ENCODE measurements around the gene HAGHL. TPM values are rescaled to one million over a fixed set of nuclear protein-coding genes. Genes with fewer than 3 reads are reported as not detected.

Gene HAGHL
- total RNA-seq, 1 donor from 2014 or later, result 31.7 TPM

DNA sequence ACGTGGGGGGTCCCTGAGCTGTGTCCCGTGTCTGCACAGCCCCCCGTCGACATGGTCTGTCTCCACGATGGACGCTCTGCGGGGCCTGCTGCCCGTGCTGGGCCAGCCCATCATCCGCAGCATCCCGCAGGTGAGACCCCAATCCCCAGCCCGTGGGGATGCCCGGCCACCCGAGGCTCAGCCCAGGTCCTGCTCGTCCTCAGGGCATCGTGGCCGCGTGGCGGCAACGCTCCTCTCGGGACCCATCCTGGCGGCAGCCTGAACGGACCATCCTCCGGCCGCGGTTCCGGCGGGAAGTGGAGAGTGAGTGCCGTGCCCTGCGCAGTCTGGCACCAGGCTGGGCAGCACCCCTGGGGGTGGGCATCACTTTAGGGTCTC lies 38.6 kb downstream of the HAGHL start:
- Mint-ChIP-seq H3K4me1 (ENCODE audit: low read depth, unreplicated experiment) (no peaks in the 10 kb centered on the region), H3K4me3 (ENCODE audit: unreplicated experiment) (no peak overlapping the region), H3K27ac (ENCODE audit: unreplicated experiment) (no peak overlapping the region), H3K9me3 (ENCODE audit: unreplicated experiment) (no peaks in the 10 kb centered on the region), H3K36me3 (ENCODE audit: unreplicated experiment) (no peaks in the 10 kb centered on the region), H3K27me3 (ENCODE audit: unreplicated experiment) (peaks cover 2% of the 10 kb centered on the region)
- TF ChIP-seq, protein P1, sequence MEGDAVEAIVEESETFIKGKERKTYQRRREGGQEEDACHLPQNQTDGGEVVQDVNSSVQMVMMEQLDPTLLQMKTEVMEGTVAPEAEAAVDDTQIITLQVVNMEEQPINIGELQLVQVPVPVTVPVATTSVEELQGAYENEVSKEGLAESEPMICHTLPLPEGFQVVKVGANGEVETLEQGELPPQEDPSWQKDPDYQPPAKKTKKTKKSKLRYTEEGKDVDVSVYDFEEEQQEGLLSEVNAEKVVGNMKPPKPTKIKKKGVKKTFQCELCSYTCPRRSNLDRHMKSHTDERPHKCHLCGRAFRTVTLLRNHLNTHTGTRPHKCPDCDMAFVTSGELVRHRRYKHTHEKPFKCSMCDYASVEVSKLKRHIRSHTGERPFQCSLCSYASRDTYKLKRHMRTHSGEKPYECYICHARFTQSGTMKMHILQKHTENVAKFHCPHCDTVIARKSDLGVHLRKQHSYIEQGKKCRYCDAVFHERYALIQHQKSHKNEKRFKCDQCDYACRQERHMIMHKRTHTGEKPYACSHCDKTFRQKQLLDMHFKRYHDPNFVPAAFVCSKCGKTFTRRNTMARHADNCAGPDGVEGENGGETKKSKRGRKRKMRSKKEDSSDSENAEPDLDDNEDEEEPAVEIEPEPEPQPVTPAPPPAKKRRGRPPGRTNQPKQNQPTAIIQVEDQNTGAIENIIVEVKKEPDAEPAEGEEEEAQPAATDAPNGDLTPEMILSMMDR (IDR thresholded peaks at IDR 0.05; ENCODE audit: partially characterized antibody, unreplicated experiment), result no peak
- DNase-seq, result no peak

- H3K9me3 Mint-ChIP-seq (ENCODE audit: unreplicated experiment), result no peaks in the 10 kb centered on the region
- H3K27ac Mint-ChIP-seq (ENCODE audit: unreplicated experiment), result no peak overlapping the region
- no peaks in the 10 kb centered on the region for H3K4me1 Mint-ChIP-seq (ENCODE audit: low read depth, unreplicated experiment)
- no peak overlapping the region for H3K4me3 Mint-ChIP-seq (ENCODE audit: unreplicated experiment)
- DNase-seq, result no peak
- peaks cover 2% of the 10 kb centered on the region for H3K27me3 Mint-ChIP-seq (ENCODE audit: unreplicated experiment)
- TF ChIP-seq, protein P1 (IDR thresholded peaks at IDR 0.05; ENCODE audit: partially characterized antibody, unreplicated experiment), result no peak
- no peaks in the 10 kb centered on the region for H3K36me3 Mint-ChIP-seq (ENCODE audit: unreplicated experiment)
Observed at GRCh38 chr16:766008-766819, 39.3 kb downstream of the HAGHL start.

DNA sequence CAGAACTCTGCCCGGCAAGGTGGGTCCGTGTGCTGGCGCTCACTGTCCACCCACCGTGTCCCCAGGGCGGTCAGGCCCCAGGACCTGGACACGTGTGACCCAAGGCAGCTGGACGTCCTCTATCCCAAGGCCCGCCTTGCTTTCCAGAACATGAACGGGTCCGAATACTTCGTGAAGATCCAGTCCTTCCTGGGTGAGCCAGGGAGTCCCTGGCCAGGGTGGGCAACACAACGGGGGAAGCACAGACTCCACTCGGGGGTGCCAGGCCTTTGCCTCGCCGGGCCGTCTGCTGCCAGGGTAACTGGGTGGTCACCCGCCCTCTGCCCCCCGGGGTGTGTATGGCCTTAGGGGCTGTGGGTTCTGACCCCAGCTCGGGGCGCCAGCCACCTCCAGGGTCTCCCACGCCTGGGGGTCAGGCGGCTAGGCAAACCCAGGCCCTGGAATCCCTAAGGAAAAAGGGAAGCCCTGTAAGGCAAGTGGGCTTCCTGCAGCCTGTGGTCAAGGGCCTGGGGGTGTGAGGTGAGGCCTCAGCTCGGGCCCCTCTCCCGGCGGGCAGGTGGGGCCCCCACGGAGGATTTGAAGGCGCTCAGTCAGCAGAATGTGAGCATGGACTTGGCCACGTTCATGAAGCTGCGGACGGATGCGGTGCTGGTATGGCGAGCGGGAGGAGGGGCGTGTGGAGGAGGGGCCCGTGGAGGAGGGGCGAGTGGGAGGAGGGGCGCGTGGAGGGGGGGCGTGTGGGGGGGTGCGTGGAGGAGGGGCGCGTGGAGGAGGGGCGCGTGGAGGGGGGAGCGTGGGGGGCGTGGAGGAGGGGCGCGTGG lies 40.1 kb downstream of the HAGHL start:
- H3K4me1 Mint-ChIP-seq (ENCODE audit: low read depth, unreplicated experiment), result no peaks in the 10 kb centered on the region
- peaks cover 6% of the 10 kb centered on the region for H3K27me3 Mint-ChIP-seq (ENCODE audit: unreplicated experiment)
- H3K4me3 Mint-ChIP-seq (ENCODE audit: unreplicated experiment), result no peak overlapping the region
- H3K36me3 Mint-ChIP-seq (ENCODE audit: unreplicated experiment), result no peaks in the 10 kb centered on the region
- H3K27ac Mint-ChIP-seq (ENCODE audit: unreplicated experiment), result no peak overlapping the region
- TF ChIP-seq, protein P1 (IDR thresholded peaks at IDR 0.05; ENCODE audit: partially characterized antibody, unreplicated experiment), result no peak
- H3K9me3 Mint-ChIP-seq (ENCODE audit: unreplicated experiment), result peaks cover 2% of the 10 kb centered on the region
- peak; percentile 63 for DNase-seq

GRCh38 chr16:767743-768235 lies 40.9 kb downstream of the HAGHL start:
- Mint-ChIP-seq H3K36me3 (ENCODE audit: unreplicated experiment) (no peaks in the 10 kb centered on the region), H3K9me3 (ENCODE audit: unreplicated experiment) (peaks cover 2% of the 10 kb centered on the region), H3K4me1 (ENCODE audit: low read depth, unreplicated experiment) (no peaks in the 10 kb centered on the region), H3K27me3 (ENCODE audit: unreplicated experiment) (peaks cover 6% of the 10 kb centered on the region), H3K4me3 (ENCODE audit: unreplicated experiment) (no peak overlapping the region), H3K27ac (ENCODE audit: unreplicated experiment) (no peak overlapping the region)
- peak; percentile 62 for DNase-seq
- TF ChIP-seq, protein P1 (IDR thresholded peaks at IDR 0.05; ENCODE audit: partially characterized antibody, unreplicated experiment), result no peak

Measured in glutamatergic neuron (in vitro differentiated cells).